Forelimb muscle (tissue), 1 donor: Measurements from ENCODE around the gene SLC25A52. TPM values are rescaled to one million over a fixed set of nuclear protein-coding genes. Genes with fewer than 3 reads are reported as not detected.
"Not testable (repeated sequence)": the region's sequence is repeated elsewhere in the genome, so short reads cannot be mapped to it uniquely, and the experiment has no call there.

Source experiments
- DNase-seq: peaks from one replicate; pipeline ENCODE4 v3.0.0-alpha.2; 2013; ENCODE audit warnings: low read depth
- polyA plus RNA-seq: library from polyadenylated mRNA; unstranded; fragments of 120-200 nt; gene quantifications from one replicate; pipeline ENCODE4 v1.2.1, GENCODE V29; 2013; ENCODE audit not compliant: insufficient read length

The SLC25A52 gene
- polyA plus RNA-seq: 0.13 TPM

- DNase-seq: no peak
These were observed at the start of gene SLC25A52 for GRCh38 chr18:31760695-31761094. SLC25A52 (minus strand) TSS chr18:31760880; CDS start chr18:31760661, 219 bp downstream.

DNA sequence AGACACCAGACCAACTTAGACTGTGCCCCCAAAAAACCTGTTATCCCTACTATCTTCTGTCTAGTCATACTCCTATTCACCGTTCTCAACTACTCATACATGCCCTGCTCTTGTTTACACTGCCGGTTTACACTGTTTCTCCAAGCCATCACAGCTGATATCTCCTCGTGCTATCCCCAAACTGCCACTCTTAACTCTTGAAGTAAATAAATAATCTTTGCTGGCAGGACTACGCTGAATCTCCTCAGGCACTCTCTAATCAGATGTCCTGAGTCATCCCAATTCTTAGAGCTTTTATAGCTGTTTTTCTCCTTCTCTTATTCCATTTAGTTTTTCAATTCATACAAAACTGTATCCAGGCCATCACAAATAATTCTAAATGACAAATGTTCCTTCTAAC is 48.4 kb upstream of the SLC25A52 start:
- not testable (repeated sequence) for DNase-seq

- no peak for DNase-seq
These were observed 40.4 kb upstream of the SLC25A52 start for GRCh38 chr18:31801078-31801477.

- DNase-seq: not testable (repeated sequence)
These were observed 38.6 kb upstream of the SLC25A52 start for GRCh38 chr18:31799257-31799656.

DNA sequence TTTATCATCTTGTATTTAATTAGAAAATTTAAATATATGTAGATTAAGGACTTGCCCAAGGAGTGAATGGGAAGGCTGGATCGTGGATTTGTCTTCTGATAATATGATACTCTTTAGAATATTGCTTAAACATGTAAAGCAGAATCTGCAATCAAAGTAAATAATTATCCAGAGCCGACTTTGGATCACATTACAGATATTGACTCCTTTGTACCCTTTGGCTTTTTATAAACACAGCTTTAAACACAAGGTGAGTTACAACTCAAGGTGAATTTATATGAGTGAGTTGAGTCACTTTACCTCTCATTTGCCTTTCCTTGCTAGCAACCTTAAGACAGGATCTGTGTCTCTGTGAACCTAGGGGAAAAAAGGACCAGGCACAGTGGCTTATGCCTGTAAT is 37.7 kb upstream of the SLC25A52 start:
- DNase-seq: no peak

DNA sequence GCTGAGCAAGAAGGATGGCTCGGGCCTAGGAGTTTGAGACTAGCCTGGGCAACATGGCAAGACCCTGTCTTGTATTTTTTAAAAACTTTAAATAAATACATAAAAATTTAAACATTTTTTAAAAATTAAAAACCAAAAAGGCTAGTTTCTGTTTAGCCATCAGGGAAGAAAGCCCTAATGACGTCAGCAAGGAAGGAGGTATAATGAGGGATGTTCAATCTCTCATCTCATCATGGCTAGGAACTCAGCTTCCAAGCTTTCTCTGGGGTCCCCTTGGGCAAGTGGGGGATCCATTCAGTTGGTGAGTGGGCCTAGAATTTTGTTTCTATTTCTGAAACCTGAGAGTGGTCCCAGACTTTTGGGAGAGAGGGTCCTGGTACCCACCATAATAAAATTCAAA is 35.1 kb upstream of the SLC25A52 start:
- DNase-seq: no peak

- DNase-seq: no peak
These were observed 32.9 kb upstream of the SLC25A52 start for GRCh38 chr18:31793531-31793930.

DNA sequence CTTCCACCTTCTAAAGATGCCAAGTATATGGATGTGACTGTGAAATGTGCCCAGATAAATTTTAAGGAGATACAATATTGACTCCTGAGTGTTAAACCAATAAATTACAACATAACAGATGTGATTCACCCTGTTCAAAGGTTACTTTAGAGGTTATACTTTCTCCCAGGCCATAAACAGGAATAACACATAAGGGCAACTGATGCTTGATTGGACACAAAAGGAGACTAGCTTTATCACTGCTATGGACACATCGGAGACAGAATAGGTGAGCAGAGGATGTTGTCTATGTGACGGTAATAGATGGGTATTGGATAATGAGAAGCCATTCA is 31.9 kb upstream of the SLC25A52 start:
- no peak for DNase-seq

DNA sequence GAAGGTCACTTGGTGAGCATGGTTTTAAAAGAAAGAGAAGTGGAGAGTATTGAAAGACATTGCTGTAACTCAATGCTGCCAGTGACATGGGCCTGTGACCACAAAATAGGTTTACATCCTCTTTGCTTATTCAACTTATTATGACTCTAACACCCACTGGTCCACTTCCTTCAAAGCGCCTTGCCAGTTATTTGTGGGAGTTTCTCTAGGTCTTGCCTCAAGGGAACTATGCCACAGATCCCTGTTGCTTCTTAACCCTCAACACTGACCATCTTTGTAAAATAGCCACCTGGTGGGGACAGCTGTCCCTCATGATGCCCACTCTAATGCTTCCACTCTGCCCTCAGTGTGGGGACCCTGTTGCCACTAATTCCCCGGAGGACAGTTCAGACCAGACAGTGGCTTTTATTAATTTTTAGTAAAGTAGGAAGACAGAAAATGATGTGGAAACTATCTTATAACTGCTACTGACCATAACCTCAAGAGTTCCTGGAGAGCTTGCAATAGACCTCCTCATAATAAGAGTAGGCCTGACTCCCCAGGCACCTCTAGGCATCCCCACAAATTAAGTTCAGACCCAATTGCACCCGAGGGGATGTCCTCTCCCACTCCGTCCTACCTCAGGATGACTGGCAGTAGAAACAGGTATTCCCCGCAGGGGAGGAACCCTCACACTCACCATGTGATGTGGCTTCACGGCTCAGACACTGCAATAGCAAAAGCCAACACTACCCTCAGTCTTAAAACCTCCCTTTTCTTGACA is 31.3 kb upstream of the SLC25A52 start:
- DNase-seq: no peak

GRCh38 chr18:31789409-31789808 is 28.7 kb upstream of the SLC25A52 start:
- no peak for DNase-seq

GRCh38 chr18:31783059-31783458 is 22.4 kb upstream of the SLC25A52 start:
- no peak for DNase-seq

GRCh38 chr18:31778391-31778950 is 17.8 kb upstream of the SLC25A52 start:
- DNase-seq: no peak

GRCh38 chr18:31776093-31776492 is 15.4 kb upstream of the SLC25A52 start:
- DNase-seq: no peak

DNA sequence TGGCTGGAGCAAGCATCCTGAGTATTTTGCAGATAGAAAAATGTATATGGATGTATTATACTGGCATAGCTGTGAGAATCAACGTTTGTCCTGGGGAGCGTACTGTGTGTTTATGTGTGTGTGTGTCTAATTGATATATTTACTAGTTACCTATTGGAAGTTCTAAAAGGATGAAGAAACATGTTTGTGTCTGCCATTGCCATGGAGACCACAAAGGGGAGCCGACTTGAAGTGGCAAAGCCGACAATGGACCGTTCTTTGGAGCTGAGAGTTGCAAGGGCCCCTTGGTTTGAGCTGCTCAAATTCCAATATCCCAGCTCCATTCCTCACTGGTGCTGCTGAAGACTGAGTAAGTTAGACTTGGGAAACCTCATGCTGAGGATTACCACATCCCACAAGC is 14.3 kb upstream of the SLC25A52 start:
- no peak for DNase-seq

- no peak for DNase-seq
These were observed 13.8 kb upstream of the SLC25A52 start for GRCh38 chr18:31774477-31774785.

DNA sequence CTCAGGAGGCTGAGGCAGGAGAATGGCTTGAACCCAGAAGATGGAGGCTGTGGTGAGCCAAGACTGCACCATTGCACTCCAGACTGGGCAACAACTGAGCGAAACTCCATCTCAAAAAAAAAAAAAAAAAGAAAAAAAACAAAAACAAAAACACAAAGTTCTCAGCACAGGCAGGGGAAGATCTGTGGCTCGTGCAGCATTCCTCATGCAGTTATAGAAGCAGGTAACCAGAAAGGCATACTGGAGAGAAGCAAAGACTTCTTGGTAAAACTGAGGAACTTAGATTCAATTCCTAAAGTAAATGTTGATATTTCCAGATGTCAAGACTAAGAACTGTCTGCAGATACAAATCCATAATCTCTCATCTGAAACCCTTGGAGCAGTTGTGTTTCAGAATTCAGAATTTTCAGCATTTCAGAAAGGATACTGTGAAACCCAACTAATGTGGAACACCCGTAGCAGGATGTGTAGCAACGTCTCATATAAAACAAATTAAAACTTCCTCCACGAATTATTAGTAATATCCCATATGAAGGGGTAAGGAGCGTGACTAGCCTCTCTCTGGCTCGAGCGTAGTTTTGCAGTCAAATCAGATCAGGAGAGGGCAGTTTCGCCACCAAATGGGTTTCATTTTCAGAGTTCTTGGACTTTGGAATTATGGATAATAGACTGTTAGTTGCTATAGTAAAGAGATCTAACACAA is 13.2 kb upstream of the SLC25A52 start:
- DNase-seq: no peak

DNA sequence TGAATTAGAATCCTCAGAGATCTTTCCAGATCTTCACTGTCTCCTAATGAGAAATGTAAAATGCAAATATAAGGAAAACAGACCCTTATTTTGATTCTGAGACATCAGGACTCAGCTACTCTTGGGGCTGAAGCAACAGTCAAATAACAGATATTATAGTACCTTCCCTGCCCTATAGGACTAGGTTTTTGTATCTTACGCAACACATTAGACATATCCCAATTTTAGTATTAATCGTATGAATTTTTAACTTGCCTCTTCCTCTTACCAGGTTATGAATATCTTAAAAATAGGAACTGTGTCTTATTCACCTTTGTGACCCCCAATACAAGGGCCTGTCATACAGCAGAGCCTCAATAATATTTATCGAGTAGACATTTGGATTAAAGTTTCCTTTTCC is 12.0 kb upstream of the SLC25A52 start:
- no peak for DNase-seq

GRCh38 chr18:31750273-31750672 is 10.4 kb downstream of the SLC25A52 start:
- no peak for DNase-seq

DNA sequence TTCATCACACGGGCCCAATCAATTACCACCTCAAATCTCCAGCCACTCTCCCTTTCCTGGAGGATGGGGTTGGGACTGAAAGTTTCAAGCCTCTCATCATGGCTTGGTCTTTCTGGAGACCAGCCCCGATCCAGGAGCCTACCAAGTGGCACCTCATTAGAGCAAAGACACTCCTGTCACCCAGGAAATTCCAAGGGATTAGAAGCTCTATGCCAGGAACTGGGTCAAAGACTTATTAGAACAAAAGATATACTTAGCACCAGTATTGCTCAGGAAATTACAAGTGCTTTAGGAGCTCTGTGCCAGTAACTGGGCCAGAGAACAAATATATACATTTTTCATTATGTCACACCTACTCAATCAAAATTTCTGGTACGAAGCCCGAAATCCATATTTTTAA is 14.3 kb downstream of the SLC25A52 start:
- no peak for DNase-seq

GRCh38 chr18:31744321-31745067 is 16.2 kb downstream of the SLC25A52 start:
- no peak for DNase-seq

GRCh38 chr18:31743600-31743999 is 17.1 kb downstream of the SLC25A52 start:
- DNase-seq: not testable (repeated sequence)

- DNase-seq: no peak
These were observed 19.5 kb downstream of the SLC25A52 start for GRCh38 chr18:31741097-31741735.
